ENCODE data around the gene RACK1. TPM values are rescaled to one million over a fixed set of nuclear protein-coding genes. Genes with fewer than 3 reads are reported as not detected.

The RACK1 gene
- total and polyA plus RNA-seq, 2 of the 8 experiments (the other 6 are each of a cell fraction or from before 2014, with no cell fraction given), result 2,589 to 7,971 TPM

DNA sequence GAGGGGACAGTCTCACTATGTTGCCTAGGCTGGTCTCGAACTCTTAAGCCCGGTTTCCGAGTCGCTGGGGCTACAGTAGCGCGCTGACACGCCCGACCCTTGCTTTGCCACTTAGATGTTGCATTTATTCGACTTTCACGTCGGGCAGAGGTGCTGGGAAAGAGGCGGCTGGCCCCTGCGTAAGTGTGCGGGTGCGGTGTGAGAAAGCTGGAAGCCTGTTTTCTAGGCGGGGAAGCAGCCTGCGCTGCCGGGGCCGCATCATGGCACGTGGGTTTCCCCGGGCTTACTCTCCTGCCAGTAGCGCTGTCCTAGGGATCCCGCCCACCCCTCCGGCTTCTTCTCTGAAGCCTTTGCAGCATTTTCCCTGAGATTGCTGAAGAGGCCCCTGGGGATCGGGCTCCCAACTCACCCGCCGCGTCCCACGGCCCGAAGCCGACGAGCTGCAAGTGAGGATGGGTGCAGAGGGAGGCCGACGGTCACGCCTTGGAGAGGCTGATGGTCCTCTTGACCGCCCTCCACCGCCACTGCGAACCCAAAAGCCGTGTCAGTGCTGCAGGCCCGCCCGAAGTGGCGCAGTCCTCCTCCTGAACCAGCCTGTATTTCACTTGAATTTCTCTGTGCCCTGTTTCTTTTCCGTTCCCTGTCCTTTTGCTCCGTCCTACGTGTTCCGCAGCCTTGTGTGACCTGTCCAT is 26.4 kb downstream of the RACK1 start:
- FAIRE-seq, result no peak
- Histone ChIP-seq H3K4me2 (ENCODE audit: insufficient read depth in 1 of 2, low read depth in 2 of 2, low read length in 2 of 2) (peak overlapping the region; percentile 92 to 97), H2BK15ac (ENCODE audit: low read length) (no peak overlapping the region), H4K91ac (replicated peaks; ENCODE audit: insufficient read length, low read length) (no peak overlapping the region), H4K8ac (ENCODE audit: extremely low read depth, insufficient read depth, low read length) (peak overlapping the region; percentile 17; the same call in 1 of the 2 replicates), H4K5ac (ENCODE audit: insufficient read length, low read depth, low read length) (no peak overlapping the region), H2BK120ac (replicated peaks; ENCODE audit: low read depth, low read length) (no peak overlapping the region), H4K20me1 (replicated peaks in 1 of 2; ENCODE audit: control insufficient read depth in 1 of 2, insufficient read depth in 2 of 2, low read length in 2 of 2) (peaks cover 0 to 4% of the 10 kb centered on the region in 2 experiments), H3K27ac (ENCODE audit: low read depth, low read length) (no peak overlapping the region), H3K36me3 (ENCODE audit: control insufficient read depth in 2 of 4, insufficient read depth in 4 of 4, low read length in 3 of 4) (no peaks in the 10 kb centered on the region), H2BK20ac (ENCODE audit: low read length) (no peak overlapping the region), H2BK5ac (ENCODE audit: low read depth, low read length) (no peak overlapping the region), H3K56ac (replicated peaks; ENCODE audit: insufficient read length, low read depth, low read length) (no peak overlapping the region), H3K79me1 (ENCODE audit: low read depth, low read length) (no peaks in the 10 kb centered on the region), H3K23me2 (ENCODE audit: low read depth, low read length) (peaks cover 15% of the 10 kb centered on the region), H3K27me3 (replicated peaks in 1 of 4; ENCODE audit: control insufficient read depth in 3 of 4, extremely low read depth in 1 of 4, insufficient read depth in 3 of 4, low read length in 3 of 4) (peaks cover 0 to 5% (median 1%) of the 10 kb centered on the region in 4 experiments; a peak in 2 of 7 replicates), H2BK12ac (ENCODE audit: low read depth, low read length) (0 out of 2 replicates have a peak overlapping the region, but pooled peaks have one; percentile 7), H2AK5ac (ENCODE audit: low read depth, low read length) (no peak overlapping the region), H3K79me2 (ENCODE audit: control insufficient read depth in 1 of 2, insufficient read depth in 2 of 2, low read length in 2 of 2) (no peaks in the 10 kb centered on the region), H3K9me3 (ENCODE audit: insufficient read depth in 2 of 2, low read depth in 1 of 2, low read length in 1 of 2) (no peaks in the 10 kb centered on the region), H3K18ac (ENCODE audit: extremely low read depth, low read length) (no peak overlapping the region), H2AFZ (ENCODE audit: low read length) (no peak overlapping the region), H3K4ac (replicated peaks; ENCODE audit: insufficient read length, low read depth, low read length) (no peak overlapping the region), H3K9ac (replicated peaks in 1 of 4; ENCODE audit: extremely low read depth in 1 of 4, low read depth in 3 of 4, low read length in 3 of 4) (peak overlapping the region in 2 of 4 experiments; percentile 52 to 69; a peak in 3 of 7 replicates), H3K14ac (ENCODE audit: insufficient read length) (no peak overlapping the region), H3K23ac (ENCODE audit: insufficient read length) (no peak overlapping the region), H3K4me1 (replicated peaks in 1 of 4; ENCODE audit: control insufficient read depth in 3 of 4, insufficient read depth in 4 of 4, low read length in 3 of 4) (peaks cover 0 to 2% (median 0%) of the 10 kb centered on the region in 4 experiments; a peak in 3 of 7 replicates), H3K4me3 (ENCODE audit: extremely low read depth in 1 of 4, insufficient read depth in 2 of 4, low read depth in 3 of 4, low read length in 4 of 4) (peak overlapping the region; percentile 46 to 76 (median 63))
- 3% methylated on average over 46 of the region's 46 CpGs; no CpG with 5 or more reads in 1 of the 2 experiments for WGBS, 2 experiments (ENCODE audit: extremely low coverage in 1 of 2, insufficient coverage in 1 of 2, insufficient read length in 1 of 2, insufficient replicate concordance in 2 of 2, low coverage in 1 of 2, low lambda C conversion rate in 2 of 2, missing lambda C conversion rate in 1 of 2)
- ChIA-PET POLR2A (ENCODE audit: partially characterized antibody) (interaction anchor here (1.0 to 2.1 kb wide), 3 partner anchors 11 to 28 kb away, joined by 3 to 6 read pairs (median 4); no protein-coding TSS in a partner anchor), CTCF (ENCODE audit: partially characterized antibody) (interaction anchor here (0.6 kb wide), 1 partner anchor 30 kb away, joined by 3 read pairs; no protein-coding TSS in a partner anchor)
- DNase-seq (ENCODE audit: low read depth in 1 of 2, low spot score in 2 of 2), result peak in 1 of 2 experiments; percentile 85
- TF ChIP-seq HDAC2 (IDR thresholded peaks at IDR 0.05; ENCODE audit: borderline replicate concordance in 1 of 2, low read depth in 2 of 2, low read length in 2 of 2) (no peak; a peak in 1 of 4 replicates), ASH2L (IDR thresholded peaks at IDR 0.05; ENCODE audit: low read length) (peak; percentile 69), RBBP5 (IDR thresholded peaks at IDR 0.05; ENCODE audit: borderline replicate concordance, low read depth, low read length) (peak; percentile 78), KDM4A (IDR thresholded peaks at IDR 0.05; ENCODE audit: low read depth, low read length, severe bottlenecking) (peak; percentile 86), YY1 (IDR thresholded peaks at IDR 0.05; ENCODE audit: low read depth, low read length) (no peak)
- TF ChIP-seq, protein P1, sequence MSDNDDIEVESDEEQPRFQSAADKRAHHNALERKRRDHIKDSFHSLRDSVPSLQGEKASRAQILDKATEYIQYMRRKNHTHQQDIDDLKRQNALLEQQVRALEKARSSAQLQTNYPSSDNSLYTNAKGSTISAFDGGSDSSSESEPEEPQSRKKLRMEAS (IDR thresholded peaks at IDR 0.05), result peak; percentile 82
- TF ChIP-seq, protein P2, sequence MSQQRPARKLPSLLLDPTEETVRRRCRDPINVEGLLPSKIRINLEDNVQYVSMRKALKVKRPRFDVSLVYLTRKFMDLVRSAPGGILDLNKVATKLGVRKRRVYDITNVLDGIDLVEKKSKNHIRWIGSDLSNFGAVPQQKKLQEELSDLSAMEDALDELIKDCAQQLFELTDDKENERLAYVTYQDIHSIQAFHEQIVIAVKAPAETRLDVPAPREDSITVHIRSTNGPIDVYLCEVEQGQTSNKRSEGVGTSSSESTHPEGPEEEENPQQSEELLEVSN (IDR thresholded peaks at IDR 0.05), result peak; percentile 85
